ENCODE results near the gene NUAK1. TPM values are rescaled to one million over a fixed set of nuclear protein-coding genes. Genes with fewer than 3 reads are reported as not detected.

Gene NUAK1
- total RNA-seq, 1 donor from 2014 or later, result not detected

DNA sequence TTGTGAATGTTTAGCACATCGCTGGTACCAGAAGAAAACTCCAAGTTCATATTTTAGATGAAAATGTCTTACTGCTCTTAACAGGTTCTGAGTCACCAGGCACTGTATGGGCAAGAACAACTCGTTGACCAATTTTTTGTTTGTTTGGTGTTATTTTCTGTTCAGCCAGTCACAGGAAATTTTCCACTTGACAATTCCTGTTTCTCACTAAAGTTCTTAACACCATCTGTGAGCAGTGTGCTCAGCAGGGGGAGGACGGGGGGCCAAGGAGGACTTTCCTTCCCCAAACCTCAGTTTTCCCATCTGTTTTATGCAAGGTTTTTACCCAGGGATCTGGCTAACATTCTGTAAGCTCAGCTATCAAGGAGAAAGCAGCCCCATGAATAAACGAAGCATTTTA, 3.0 kb downstream of the NUAK1 start:
- peaks cover 60% of the 10 kb centered on the region for H3K27me3 Mint-ChIP-seq
- intact Hi-C loops (cut with micrococcal nuclease), result loop anchor here (5.0 kb wide), 1 partner anchor 428 kb away; no protein-coding TSS in a partner anchor
- no peak overlapping the region for H3K27ac Mint-ChIP-seq
- no peak for ATAC-seq (ENCODE audit: low read depth)
- H3K4me1 Mint-ChIP-seq, result peaks cover 9% of the 10 kb centered on the region
- no peaks in the 10 kb centered on the region for H3K9me3 Mint-ChIP-seq
- no peak for DNase-seq
- no peak overlapping the region for H3K4me3 Mint-ChIP-seq
- POLR2A ChIA-PET, result no interaction called here
- H3K36me3 Mint-ChIP-seq (ENCODE audit: low read depth), result no peaks in the 10 kb centered on the region
- TF ChIP-seq, protein P1, sequence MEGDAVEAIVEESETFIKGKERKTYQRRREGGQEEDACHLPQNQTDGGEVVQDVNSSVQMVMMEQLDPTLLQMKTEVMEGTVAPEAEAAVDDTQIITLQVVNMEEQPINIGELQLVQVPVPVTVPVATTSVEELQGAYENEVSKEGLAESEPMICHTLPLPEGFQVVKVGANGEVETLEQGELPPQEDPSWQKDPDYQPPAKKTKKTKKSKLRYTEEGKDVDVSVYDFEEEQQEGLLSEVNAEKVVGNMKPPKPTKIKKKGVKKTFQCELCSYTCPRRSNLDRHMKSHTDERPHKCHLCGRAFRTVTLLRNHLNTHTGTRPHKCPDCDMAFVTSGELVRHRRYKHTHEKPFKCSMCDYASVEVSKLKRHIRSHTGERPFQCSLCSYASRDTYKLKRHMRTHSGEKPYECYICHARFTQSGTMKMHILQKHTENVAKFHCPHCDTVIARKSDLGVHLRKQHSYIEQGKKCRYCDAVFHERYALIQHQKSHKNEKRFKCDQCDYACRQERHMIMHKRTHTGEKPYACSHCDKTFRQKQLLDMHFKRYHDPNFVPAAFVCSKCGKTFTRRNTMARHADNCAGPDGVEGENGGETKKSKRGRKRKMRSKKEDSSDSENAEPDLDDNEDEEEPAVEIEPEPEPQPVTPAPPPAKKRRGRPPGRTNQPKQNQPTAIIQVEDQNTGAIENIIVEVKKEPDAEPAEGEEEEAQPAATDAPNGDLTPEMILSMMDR (IDR thresholded peaks at IDR 0.05), result no peak
- CTCF ChIA-PET, result interaction anchor here (1.0 to 4.8 kb wide), 8 partner anchors 9 to 718 kb away, joined by 3 to 47 read pairs (median 6); no protein-coding TSS in a partner anchor

DNA sequence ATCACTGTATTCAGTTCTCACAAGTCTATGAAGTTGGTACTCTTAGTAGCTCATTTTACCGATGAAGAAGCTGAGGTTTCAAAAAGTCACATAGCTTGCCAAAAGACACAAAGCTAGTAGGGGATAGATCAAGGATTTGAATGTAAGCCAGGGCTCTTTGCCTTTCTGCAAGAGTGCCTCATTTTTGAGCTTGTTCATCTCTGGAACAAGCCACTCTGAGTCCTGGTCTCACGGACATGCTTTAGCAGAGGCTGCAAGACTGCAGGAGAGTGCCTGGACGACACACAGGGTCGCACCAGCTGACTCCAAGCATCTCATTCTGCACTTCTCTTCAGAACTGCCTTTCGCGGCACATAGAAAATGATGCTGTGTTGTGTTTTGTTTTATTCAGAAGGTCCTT, 3.7 kb downstream of the NUAK1 start:
- TF ChIP-seq, protein P1 (IDR thresholded peaks at IDR 0.05), result no peak
- intact Hi-C loops (cut with micrococcal nuclease), result loop anchor here (5.0 kb wide), 1 partner anchor 428 kb away; no protein-coding TSS in a partner anchor
- no peak for DNase-seq
- CTCF ChIA-PET, result interaction anchor here (0.6 to 4.8 kb wide), 5 partner anchors 31 to 1934 kb away, joined by 3 to 47 read pairs (median 3); no protein-coding TSS in a partner anchor
- ATAC-seq (ENCODE audit: low read depth), result no peak
- H3K27ac Mint-ChIP-seq, result no peak overlapping the region
- H3K4me1 Mint-ChIP-seq, result peaks cover 9% of the 10 kb centered on the region
- no peaks in the 10 kb centered on the region for H3K36me3 Mint-ChIP-seq (ENCODE audit: low read depth)
- H3K9me3 Mint-ChIP-seq, result no peaks in the 10 kb centered on the region
- POLR2A ChIA-PET, result no interaction called here
- H3K4me3 Mint-ChIP-seq, result no peak overlapping the region
- peaks cover 53% of the 10 kb centered on the region for H3K27me3 Mint-ChIP-seq

DNA sequence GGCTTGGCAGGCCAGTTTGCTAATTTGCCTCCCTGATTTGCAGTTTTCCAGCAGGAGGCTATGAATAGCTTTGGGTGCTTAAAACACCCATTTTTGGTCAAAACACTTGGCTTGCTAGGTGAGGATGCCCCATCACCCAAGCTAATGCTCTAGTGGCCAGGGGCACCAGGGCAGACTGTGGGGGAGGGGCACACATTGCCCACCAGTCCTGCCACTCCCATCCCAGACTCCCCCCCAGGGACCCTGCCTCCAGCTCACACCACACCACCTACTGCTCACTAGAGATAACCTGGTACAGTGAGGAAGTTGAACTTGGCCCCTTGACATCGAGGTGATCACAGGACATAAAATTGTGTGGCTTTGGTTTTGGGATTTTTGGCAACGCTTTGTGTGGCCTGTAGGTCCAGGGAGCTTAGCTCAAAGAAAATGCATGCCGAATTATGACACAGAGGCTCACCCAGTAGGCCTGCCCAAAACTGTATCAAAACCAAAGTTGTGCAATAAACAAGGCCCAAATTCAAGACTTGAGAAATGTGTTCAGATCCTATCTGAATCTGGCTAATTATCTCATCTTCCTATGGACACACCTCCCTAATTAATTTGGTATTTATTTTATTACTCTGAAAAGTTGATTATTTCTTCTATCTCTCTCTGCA, 4.3 kb downstream of the NUAK1 start:
- CTCF ChIA-PET, result interaction anchor here (0.6 to 4.8 kb wide), 4 partner anchors 32 to 1933 kb away, joined by 3 to 47 read pairs (median 3); no protein-coding TSS in a partner anchor
- intact Hi-C loops (cut with micrococcal nuclease), result no loop called here

DNA sequence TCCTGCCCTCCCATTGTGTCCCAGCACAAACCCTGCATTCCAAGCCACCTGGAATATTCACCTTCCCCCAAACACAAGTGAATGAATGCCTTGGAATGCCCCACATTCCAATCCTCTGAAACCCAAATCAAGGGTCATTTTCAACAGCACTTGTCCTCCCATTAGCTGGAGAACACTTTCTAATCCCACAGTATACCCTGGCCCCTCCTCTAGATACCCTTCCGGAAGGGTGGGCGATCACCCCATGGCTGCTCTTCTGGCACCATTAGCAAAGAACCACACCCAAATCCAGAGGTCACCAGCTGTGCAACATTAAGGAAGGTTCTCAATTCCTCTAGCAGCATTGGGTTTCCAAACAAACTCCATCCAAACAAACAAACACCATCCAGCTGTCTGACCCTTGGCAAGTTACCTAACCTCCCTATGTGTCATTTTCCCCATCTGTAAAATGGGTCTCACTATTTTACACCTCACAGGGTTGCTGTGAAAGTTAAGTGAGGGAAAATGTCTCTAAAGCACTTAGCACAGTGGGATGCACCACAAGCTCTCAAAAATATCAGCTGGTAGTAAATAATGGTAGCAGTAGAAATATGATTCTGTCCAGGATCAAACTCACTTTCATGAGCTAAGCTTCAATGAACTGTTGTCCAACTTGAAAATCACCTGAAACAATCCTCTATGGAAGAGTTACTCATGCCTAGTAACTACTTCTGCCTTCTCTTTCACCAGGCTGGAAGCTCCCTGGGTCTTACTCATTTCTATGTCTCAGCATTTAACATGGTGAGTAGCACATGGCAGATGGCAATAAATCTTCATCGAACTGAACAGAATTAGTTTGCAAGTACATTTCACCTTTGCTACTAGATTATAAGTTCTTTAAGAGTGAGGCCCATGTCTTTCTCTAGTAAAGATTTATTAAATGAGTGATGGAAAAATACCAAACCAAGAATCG, 5.3 kb downstream of the NUAK1 start:
- Mint-ChIP-seq H3K4me1 (peaks cover 9% of the 10 kb centered on the region), H3K4me3 (no peak overlapping the region), H3K36me3 (ENCODE audit: low read depth) (no peaks in the 10 kb centered on the region), H3K9me3 (no peaks in the 10 kb centered on the region), H3K27ac (no peak overlapping the region), H3K27me3 (peaks cover 54% of the 10 kb centered on the region)
- POLR2A ChIA-PET, result no interaction called here
- DNase-seq (no peak), ATAC-seq (ENCODE audit: low read depth) (no peak)
- TF ChIP-seq, protein P1 (IDR thresholded peaks at IDR 0.05), result no peak
- intact Hi-C loops (cut with micrococcal nuclease), result no loop called here
- CTCF ChIA-PET, result interaction anchor here (1.7 kb wide), 1 partner anchor 33 kb away, joined by 3 read pairs; no protein-coding TSS in a partner anchor

More for the DNA sequence above, 4.3 kb downstream of the NUAK1 start:
- peaks cover 51% of the 10 kb centered on the region for H3K27me3 Mint-ChIP-seq
- POLR2A ChIA-PET, result no interaction called here
- H3K36me3 Mint-ChIP-seq (ENCODE audit: low read depth), result no peaks in the 10 kb centered on the region
- TF ChIP-seq, protein P1 (IDR thresholded peaks at IDR 0.05), result no peak
- H3K9me3 Mint-ChIP-seq, result no peaks in the 10 kb centered on the region
- H3K4me3 Mint-ChIP-seq, result no peak overlapping the region
- no peak for DNase-seq
- no peak overlapping the region for H3K27ac Mint-ChIP-seq
- ATAC-seq (ENCODE audit: low read depth), result no peak
- peaks cover 9% of the 10 kb centered on the region for H3K4me1 Mint-ChIP-seq
